SKM-1 (cell line): ENCODE results near the gene SPATA3.

Experiments
- DNase-seq: peaks from one replicate; lab custom pipeline; 2025; ENCODE audit not compliant: unreplicated experiment; lab: John Stamatoyannopoulos, UW

Gene SPATA3

DNA sequence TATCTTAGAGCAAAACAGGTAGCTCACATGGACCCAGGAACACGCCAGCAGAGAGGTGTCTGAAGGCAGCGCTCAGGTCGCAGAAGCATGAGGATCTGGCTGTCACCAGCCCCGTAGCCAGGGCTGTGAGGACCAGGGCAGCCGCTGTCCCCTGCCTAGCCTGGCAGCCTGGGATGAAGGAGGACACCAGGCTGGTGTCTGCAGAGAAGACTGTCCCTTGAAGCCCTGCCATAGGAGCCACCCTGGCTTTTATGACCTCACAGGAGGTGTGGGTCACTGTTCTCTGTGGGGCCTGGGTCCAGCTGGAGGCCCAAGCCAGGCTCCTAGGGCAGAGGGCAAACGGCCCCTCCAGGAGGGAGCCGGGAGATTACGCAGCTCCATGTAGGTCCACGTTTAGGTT, at the start of gene SPATA3:
SPATA3 (plus strand) TSS at position 301 of the 400 bp plus-strand sequence. CDS start 113 bp downstream, outside the sequence.
- no peak for DNase-seq

DNA sequence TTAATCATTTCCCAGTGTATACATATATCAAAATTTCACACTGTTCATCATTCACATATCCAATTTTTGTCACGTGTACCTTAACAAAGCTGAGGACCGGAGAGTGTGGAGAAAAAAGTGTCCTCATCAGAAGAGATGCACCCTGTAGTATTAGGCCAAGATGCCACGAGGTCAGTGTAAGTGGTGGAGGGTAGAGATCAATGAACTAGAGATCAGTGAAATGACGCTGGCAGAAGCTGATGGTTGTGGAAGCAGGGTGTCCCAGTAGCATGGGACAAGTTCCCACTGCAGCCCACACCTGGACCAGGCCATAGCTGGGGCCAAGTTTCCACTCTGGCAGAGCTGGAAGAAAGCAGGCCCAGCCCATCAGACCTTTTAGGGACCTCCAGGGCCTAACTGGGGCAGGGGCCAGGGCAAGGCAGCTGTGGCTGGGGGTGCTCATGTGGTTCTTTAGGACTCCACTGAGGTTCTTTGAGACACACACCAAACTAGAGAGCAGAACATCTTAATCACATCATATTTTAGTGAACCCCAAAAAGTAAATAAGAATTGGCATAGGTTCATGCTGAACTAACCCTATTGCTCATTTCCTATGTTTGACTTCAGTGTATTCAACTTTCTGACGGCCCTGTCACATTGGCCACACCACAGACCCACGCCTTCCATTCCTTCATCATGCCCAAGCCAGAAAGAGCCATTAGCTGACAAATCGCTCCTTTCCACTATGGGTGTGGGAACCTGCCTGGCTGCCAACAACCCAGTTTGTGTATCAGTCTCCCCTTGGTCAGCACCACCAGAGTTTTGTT, 49.3 kb upstream of the SPATA3 start:
- no peak for DNase-seq

DNA sequence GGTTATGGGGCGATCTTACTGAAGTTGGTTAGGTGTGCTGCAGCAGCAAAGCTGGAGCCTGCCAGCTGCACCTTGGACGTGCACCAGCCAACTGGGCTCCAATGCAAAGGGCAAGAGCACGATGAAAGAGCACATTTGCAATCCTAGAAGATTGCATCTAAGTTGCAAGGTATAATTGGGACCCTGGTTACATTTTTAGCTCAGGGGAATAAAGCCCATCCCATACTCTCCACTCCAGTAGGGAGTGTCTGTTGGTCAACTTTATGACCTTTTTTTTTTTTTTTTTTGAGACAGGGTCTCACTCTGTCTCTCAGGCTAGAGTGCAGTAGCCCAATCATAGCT, 48.7 kb upstream of the SPATA3 start:
- DNase-seq: no peak

DNA sequence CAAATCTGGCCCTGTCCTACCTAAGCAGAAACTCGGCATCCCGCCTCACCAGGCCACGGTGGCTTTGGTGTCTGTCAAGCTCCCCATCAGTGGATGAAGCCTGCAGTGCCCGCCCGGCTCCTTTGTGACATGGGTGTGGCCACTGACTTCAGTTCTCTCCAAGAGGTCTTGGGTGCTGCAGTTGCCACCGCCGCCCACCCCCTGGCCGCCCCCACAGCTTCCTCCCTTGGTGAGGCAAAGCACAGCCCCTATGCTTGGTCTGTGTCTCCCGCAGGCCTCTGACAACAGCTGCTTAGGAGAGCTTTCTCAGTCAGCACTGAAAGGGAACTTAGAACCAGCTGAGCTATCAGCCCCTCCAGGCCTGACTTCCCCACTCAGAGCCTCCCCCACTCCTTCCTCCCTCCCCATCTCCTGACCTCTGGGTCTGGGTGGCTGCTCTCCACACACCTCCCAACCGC, 48.0 kb upstream of the SPATA3 start:
- no peak for DNase-seq

DNA sequence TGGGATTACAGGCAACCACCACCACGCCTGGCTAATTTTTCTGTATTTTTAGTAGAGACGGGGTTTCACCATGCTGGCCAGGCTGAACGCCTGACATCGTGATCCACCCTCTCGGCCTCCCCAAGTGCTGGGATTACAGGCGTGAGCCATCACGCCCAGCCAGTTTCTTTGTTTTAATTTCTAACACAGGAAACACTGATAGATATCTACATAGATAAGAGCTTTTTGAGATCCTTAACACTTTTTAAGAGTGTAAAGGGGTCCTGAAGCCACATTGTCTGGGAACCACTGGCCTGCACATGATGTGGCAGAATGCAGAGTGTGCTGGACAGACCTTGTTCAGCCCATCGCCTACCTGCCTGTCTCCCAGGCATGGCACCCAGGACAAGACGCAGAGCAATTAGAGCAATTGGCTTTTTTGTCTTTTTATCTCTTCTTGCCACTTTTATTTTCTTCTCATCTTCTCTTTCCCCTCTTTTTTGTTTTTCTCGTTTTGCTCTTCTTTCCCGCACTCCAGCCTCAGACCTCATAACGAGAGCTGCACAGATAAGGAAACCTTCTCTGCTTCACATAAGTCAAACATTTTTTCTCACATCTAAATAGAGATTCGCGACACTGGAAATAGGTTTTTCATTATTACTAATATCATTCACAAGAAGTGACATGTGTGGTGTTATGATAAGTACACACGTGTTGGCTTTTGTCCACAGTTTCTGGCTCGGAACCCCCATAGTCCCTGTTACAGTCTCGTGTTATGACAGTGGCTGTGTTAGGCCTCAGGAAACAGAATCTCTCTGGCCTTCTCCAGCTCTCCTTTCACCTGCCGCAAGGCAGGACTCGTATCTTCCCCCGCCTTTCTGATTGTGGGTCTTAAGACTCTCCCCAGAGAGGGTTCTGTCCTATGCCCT, 45.7 kb upstream of the SPATA3 start:
- DNase-seq: no peak

DNA sequence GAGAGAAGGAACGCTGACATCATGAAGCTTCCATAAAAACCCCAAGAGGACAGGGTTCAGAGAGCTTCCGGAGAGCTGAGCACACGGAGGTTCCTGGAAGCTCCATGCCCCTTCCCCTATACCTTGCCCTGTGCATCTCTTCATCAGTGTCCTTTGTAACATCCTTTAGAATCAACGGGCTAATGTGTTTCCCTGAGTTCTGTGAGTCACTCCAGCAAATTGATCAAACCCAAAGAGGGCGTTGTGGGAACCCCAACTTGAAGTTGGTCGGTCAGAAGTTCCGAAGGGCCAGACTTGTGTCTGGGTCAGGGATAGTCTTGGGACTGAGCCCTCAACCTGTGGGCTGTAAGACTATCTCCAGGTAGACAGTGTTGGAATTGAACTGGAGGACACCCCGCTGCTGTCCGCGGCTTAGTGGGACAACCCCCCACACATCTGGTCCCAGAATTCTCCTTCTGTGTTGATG, 45.0 kb upstream of the SPATA3 start:
- no peak for DNase-seq

DNA sequence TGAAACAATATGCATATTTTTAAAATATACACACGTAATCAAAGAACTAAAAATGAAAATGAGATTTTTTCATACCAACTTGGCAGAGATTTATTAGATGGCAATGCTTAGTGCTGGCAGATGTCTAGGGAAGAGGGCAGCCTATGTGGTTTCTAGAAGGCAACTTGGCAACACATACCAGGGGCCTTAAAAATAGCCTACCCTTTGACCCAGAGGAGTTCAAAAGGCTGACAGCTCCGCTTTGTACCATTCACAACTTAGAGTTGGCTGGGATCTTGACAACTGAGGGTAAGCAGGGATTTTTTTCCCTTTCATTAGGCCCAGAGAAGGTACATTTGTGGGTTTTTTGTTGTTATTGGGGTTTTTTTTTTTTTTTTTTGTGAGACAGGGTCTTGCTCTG, 44.5 kb upstream of the SPATA3 start:
- DNase-seq: no peak

DNA sequence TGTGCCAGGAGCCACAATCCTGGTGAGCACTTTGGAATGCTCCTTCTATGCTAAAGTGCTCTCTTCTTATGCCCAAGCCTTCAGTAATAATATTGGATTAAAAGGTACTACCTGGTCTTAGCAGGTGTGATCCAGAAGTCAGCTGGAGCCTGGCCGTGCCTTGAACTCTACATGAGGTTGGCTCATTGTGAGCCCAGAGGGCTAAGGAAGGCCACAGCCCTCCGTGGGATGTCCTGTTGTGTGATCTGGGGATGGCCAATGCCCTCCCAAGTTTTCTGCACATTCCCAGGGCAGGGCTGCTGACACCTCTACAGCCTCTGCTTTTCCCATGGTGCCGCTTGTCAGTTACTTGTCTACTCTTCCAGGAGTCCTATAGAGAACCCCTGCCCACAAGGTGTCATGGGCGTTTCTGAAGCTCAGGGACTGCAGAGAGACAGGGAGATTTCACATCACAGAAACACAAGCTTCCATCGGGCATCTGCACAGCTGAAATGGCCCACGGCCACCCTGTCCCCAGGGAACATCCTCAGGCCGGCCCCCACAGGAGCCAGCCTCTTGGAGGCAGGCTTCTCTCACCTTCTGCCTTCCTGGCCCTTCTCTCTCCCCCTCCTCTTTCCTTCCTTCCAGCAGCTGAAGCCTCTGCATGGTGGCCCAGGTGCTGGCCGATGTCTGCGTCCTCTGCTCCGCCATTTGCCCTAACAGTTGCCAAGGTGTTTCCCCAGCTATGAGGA, 43.5 kb upstream of the SPATA3 start:
- DNase-seq: no peak

DNA sequence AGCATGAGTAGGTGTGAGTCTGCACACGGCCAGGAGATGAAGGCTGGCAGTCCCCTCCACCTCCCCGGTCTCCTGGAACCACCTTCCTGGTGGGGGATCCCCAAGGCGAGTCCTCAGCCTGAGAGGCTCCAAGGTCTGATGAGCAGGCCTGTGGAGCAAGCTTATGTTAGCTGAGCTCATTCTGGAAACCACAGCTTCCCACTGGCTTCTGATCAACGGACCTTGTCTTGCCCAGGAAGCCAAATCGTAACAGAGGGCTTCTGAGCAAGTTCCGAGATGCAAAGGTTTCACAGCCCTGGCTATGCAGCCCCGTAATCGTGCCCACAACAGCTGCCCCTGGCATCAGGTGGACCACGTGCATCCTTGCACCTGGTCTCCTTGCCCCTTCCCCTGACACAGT, 42.1 kb upstream of the SPATA3 start:
- DNase-seq: no peak

DNA sequence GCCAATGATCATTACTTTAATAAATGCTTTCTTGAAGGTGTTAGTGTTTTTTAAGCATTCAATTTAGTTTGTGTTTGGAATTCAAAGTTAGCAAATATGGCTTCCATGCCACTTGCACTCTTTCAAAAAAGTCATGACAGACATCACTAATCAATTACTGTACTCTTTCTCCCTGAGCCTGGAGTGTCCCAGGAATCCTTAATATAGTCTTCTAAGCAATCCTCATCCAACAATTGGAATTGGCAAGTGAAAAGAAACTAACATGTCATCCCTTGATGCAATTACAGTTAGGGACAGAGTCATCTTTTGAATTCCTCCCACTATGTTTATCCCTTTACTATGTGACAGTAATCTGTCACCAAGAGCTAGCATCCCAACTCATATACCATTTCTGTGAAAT, 41.2 kb upstream of the SPATA3 start:
- no peak for DNase-seq

DNA sequence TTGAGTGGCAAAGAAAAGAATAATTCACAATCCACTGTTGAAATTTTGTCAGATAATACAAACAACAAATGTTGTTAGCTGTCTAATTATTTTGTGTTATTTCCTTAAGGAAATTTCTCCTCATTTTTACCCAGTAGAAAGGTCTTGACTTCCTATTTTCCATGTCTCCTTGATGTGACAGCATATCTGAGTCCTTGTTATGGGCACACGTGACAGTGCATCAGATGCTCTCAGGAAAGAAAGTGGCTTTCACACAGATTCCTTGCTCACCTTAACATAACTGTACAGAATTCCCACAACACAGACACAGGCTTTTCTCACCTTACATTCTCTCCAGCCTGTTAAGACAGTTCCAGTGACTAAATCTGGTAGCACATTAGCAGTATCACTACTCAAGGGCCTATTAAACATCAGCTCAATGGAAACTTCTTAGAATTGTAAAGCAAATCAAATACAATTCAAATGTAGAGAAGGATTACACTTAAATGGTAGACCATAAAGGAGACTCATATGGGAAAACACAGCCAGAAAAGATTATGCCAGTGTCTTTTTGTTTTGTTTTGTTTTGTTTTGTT, 40.7 kb upstream of the SPATA3 start:
- DNase-seq: no peak

DNA sequence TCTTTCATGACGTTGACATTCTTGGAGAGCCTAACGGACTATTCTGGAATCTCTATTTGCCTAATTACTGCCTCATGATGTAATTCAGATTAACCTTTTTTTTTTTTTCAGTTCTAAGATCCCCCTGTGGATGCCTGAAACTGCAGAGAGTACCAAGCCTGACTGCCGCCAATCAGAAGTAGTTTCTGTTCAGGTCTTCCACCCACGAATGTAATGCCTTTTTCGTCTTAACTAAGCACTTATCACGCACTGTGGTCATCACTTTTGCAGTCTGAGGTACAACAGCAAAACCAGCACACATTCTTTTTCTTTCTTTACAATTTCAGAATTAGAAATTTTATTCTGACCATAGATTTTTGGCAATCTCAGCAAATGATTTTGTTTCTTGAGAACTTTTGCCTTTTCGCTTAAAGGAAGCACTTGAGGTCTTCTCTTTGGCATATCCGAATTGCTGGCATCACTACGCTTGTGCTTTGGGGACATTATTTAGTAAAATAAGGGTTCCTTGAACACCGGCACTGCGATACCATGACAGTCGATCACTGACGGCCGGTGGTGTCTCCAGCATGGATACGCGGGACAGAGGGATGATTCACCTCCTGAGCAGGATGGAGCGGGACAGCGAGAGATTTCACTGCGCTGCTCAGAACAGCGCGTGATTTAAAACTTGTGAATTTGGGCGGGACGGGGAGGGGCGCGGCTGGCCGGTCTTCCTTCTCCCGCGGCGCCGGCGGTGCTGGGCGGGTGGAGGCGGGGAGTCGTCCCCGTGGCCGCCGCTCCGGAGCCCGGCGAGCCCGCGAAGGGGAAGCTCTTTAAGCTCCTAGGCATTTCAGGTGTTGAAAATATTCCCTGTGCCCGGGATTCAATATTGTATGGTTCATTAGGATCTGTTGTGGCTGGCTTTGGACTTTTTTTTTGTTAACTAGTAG, 38.8 kb upstream of the SPATA3 start:
- no peak for DNase-seq

DNA sequence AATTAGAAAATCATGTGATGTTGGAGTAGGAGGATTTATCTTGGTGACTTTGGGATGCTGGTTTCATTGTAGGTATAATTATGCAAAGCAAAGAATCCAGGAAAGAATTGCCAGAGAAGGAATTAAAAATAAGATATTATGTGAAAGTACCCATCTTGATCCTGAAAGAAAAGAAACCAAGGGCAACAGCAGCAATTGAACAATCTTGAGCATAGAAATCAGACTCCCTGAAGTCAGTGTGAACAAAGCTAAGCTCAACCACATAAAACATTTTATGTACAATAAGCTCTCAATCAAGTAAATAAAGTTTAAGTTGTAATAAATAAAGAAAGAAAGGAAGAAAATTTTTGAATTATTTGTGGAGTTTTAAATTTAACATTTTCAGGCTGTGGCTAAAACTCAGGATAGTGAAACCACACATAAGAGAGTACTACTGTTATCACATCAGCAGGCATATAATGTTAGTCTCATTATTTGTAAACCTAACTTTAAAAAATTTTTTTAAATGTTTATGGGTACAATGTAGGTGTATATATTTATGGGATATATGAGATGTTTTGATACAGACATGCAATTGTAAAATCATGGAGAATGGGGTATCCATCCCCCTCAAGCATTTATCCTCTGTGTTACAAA, 38.0 kb upstream of the SPATA3 start:
- no peak for DNase-seq

DNA sequence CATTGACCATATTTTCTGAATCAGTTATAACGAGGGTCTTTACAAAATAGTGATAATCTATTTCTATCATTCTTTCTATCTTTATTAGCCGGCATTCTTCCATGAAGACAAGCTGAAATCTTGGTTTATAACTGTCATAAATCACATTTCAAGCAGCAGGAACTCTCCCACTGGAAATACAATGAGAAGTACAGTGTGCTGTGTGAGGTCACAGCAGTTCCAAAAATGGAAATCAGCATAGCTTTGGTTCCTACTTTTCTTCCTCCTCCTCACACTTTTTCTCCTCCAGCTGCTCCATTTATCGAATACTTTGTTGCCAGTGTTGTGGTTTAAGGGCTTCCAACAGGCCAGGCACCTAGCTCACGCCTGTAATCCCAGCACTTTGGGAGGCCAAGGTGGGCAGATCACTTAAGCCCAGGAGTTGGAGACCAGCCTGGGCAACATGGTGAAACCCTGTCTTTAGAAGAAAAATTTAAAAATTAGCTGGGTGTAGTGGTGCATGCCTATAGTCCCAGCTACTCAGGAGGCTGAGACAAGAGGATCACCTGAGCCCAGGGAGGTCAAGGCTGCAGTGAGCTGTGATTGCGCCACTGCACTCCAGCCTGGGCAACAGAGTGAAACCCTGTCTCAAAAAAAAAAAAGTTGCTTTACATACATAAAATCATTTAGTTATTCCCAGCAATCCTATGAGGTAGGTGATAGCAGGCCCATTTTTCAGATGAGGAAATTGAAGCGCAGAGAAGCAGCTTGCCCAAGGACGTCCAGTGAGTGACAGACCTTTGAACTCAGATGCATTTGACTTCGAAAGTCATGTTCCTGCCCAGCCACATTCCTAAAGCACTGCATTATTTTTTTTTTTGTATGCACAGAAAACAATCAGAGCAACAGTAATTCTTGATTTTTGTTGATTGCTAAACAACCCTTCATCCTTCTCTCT, 36.8 kb upstream of the SPATA3 start:
- no peak for DNase-seq

DNA sequence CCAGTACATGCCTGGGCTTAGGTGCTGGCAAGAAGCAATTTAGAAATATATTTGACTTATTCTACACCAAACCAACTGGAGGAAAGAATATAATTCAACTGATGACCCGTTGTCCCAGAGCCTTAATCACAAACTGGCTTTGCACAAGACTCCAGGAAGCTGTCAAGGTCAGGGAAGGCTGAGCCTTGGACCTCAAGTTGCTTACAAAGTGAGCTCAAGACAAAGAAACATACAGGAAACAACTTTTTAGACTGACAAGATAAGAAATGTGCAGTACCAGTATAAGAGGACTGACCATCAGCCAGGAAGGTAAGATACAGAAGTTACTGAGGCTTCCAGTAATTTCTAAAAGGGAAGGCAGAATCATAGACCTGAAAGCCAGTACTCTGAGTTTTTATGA, 35.9 kb upstream of the SPATA3 start:
- no peak for DNase-seq

DNA sequence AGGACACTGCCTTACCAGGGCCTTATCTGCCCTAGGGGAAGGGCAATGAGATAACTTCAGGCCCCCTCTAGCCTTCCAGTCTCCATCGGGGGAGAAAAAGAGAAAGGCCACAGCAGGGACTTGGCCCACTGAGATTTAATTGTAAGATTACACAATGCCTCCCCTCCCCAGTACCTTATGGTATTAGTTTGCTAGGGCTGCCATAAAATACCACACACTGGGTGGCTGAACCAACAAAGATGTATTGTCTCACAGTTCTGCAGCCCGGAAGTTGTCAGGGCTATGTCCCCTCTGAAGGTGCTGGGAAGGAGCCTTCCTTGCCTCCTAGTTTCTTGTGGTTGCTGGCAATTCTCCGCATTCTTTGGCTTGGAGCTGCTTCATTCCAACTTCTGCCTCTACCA, 34.8 kb upstream of the SPATA3 start:
- no peak for DNase-seq

DNA sequence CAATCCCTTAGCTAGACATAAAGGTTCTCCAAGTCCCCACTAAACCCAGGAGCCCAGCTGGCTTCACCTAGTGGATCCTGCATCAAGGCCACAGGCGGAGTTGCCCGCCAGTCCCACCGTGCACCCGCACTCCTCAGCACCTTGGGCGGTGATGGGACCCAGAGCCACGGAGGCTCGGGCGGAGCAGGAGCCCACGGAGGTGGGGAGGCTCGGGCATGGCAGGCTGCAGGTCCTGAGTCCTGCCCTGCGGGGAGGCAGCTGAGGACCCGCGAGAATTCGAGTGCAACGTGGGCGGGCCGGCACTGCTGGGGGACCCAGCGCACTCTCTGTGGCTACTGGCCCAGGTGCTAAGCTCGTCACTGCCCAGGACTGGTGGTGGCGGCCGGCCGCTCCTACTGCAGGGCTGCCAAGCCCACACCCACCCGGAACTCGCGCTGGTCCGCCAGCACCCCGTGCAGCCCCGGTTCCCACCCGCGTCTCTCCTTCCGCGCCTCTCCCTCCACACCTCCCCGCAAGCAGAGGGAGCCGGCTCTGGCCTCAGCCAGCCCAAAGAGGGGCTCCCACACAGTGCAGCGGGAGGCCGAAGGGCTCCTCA, 31.7 kb upstream of the SPATA3 start:
- no peak for DNase-seq

DNA sequence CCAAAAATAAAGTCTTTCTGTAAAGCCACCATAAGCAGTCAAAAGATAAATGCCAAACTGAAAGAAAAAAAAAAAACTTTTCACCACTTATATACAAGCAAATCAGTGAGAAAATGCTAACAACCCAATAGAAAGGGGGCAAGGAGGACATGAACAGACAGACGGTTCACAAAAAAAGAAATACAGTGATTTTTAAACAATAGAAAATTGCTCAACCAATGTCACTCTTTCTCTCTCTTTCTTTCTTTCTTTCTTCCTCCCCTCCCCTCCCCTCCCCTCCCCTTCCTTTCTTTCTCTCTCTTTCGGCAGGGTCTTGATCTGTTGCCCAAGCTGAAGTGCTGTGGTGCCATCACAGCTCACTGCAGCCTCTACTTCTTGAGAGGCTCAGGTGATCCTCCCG, 28.8 kb upstream of the SPATA3 start:
- DNase-seq: no peak
